AG20443 (cell line): ENCODE data around the gene GALR2.

Experiments
- DNase-seq: peaks from one replicate; pipeline ENCODE4 v3.0.0; 2012; ENCODE audit warnings: low spot score, mixed read lengths

The GALR2 gene

DNA sequence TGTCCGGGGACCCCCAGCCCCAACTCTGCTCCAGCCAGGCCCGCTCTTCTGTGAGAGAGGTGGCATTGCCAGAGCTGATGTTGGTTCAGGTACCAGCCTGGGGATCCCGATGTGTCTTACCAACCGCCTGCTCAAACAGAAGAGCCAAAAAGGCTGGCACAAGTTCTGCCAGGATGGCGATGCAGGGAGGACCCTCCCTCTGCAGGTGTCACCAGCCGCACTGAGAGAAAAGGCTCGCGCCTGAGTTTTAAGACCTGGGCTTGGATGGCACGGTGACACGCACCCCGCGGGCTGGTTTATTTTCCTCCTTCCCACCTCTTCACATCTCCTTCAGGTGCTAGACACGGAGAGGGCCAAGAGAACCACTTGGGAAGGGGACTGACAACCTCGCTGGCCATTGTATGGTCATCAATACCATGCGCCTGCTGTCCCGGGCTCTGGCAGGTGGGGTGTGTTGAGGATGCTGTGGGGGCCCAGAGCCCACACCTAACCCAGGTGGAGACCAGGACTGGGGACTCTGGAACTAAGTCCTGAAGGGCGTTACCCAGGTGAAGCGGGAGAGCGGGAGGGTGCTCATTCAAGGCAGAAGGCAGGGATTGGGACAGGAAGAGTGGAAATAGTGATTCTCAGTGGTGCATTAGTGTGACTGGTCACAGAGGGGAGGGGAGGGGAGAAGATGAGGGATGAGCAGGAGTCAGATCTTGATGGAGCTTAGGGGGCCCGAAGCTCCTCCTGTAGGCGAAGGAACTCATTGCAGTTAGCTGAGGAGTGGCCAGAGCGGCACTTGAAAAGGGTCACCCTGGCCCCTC is 50.2 kb downstream of the GALR2 start:
- no peak for DNase-seq

DNA sequence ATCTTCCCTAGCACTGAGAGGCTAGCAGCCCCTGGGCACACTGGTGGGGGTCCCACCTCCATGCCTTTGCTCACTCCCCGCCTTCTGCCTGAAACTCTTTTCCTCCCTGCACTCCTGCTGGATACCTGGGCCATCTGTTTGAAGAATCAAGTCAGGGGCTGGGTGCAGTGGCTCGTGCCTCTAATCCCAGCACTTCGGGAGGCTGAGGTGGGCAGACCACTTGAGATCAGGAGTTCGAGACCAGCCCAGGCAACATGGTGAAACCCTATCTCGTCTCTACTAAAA is 50.8 kb downstream of the GALR2 start:
- no peak for DNase-seq

DNA sequence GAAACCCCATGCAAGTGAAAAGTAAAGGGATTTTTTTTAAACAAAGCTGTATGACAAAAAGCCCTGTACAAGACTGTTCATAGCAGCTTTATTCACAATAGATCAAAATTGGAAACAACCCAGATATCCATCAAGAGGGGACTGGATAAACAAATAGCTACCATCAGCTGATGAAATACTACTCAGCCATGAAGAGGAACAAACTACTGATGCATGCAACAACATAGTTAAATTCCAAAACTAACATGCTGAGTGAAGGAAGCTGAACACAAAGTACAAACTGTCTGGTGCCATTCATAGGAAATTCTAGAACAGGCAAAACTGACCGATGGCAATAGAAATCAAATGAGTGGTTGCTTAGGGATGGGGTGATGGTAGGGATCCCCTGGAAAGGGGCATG is 51.3 kb downstream of the GALR2 start:
- no peak for DNase-seq
